Muscle of arm (tissue), 14 donors: ENCODE data around the gene LMF2. TPM values are rescaled to one million over a fixed set of nuclear protein-coding genes. Genes with fewer than 3 reads are reported as not detected.
"Not testable (repeated sequence)": the region's sequence is repeated elsewhere in the genome, so short reads cannot be mapped to it uniquely, and the experiment has no call there.

Experiments used
- DNase-seq: peaks from one replicate; pipeline ENCODE4 v3.0.0-alpha.2; 2013
- long read RNA-seq, 11 donors: transcript quantifications; one replicate each; lab custom pipeline, GENCODE V29; 2026
- polyA plus RNA-seq, 12 donors: library from polyadenylated mRNA; unstranded; fragments of 120-200 nt; gene quantifications; one replicate each; pipeline ENCODE4 v1.2.1, GENCODE V29; 2013; ENCODE audit not compliant: insufficient read length in 12 of 12

LMF2 gene
- 10 to 100 TPM in 11 of 12 donors, not detected in 1; 26.3 to 67.1 (median 33.1) TPM for polyA plus RNA-seq
- long read RNA-seq, donor 1, transcript LMF2-202 (14 exons, 2,582 nt), result major isoform, 6 of 25 reads
- long read RNA-seq, donor 1, partial matches to known transcripts, result 18 of 25 reads
- long read RNA-seq, donor 1, other reads (novel, unspliced or antisense), result 0 of 25 reads
- long read RNA-seq, donor 2, partial matches to known transcripts, result 0 of 4 reads
- long read RNA-seq, donor 2, other reads (novel, unspliced or antisense), result 0 of 4 reads
- long read RNA-seq, donor 3, partial matches to known transcripts, result 0 of 3 reads
- long read RNA-seq, donor 3, other reads (novel, unspliced or antisense), result 0 of 3 reads
- long read RNA-seq, donor 4, partial matches to known transcripts, result 0 of 2 reads
- long read RNA-seq, donor 4, other reads (novel, unspliced or antisense), result 0 of 2 reads
- long read RNA-seq, donor 5, partial matches to known transcripts, result 32 of 37 reads
- long read RNA-seq, donor 5, other reads (novel, unspliced or antisense), result 0 of 37 reads
- long read RNA-seq, donor 6, transcript LMF2-202 (14 exons, 2,582 nt), result major isoform, 5 of 5 reads
- long read RNA-seq, donor 6, partial matches to known transcripts, result 0 of 5 reads
- long read RNA-seq, donor 6, other reads (novel, unspliced or antisense), result 0 of 5 reads
- long read RNA-seq, donor 7, partial matches to known transcripts, result 0 of 1 reads
- long read RNA-seq, donor 7, other reads (novel, unspliced or antisense), result 0 of 1 reads
- long read RNA-seq, donor 8, partial matches to known transcripts, result 6 of 9 reads
- long read RNA-seq, donor 8, other reads (novel, unspliced or antisense), result 0 of 9 reads
- long read RNA-seq, donor 9, partial matches to known transcripts, result 0 of 3 reads
- long read RNA-seq, donor 9, other reads (novel, unspliced or antisense), result 0 of 3 reads
- long read RNA-seq, donor 10, transcript LMF2-202 (14 exons, 2,582 nt), result major isoform, 7 of 16 reads
- long read RNA-seq, donor 10, partial matches to known transcripts, result 8 of 16 reads
- long read RNA-seq, donor 10, other reads (novel, unspliced or antisense), result 0 of 16 reads
- long read RNA-seq, donor 11, transcript LMF2-202 (14 exons, 2,582 nt), result major isoform, 6 of 6 reads
- long read RNA-seq, donor 11, partial matches to known transcripts, result 0 of 6 reads
- long read RNA-seq, donor 11, other reads (novel, unspliced or antisense), result 0 of 6 reads

DNA sequence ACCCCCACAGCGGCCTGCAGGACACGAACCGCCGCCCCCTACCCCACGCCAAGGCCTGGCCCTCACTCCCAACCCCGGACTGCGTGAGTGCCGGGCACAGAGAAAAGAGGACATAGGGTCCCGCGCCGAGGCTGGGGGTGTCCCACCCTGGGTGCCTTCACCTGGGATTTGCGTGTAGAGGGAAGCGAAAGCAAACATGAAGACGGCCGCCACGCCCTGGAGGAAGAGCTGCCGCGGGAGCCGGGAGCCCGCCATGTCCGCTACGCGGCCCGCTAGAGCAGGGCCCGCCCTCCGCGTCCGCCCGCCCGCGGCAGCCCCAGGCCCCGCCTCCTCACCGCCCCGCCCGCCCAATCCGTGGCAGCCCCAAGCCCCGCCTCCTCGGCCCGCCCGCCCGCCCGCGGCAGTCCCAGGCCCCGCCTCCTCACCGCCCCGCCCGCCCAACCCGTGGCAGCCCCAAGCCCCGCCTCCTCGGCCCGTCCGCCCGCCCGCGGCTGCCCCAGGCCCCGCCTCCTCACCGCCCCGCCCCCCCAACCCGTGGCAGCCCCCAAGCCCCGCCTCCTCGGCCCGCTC, at the start of gene LMF2:
Gene LMF2, minus strand, starts transcription at position 282 of the 570 bp plus-strand sequence. Its CDS starts 27 bp downstream, at position 255.
- no peak for DNase-seq

DNA sequence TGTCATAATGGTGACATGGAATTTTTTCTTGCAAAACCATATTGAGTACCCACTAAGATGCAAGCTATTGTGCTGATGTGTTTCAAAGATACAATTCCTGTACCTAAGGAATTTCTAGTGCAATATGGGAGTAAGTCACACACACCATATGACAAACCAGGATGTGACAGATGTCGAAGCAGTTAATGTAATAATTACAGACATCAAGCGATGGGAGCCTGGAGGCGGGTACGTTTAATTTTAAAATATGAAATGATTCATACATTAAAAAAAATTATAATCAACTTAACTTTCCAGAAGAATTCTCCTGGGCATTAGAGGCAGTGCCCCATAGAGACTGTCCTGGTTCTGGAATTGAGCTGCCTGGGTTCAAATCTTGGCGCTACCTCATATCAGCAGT, 49.2 kb upstream of the LMF2 start:
- DNase-seq, result no peak

DNA sequence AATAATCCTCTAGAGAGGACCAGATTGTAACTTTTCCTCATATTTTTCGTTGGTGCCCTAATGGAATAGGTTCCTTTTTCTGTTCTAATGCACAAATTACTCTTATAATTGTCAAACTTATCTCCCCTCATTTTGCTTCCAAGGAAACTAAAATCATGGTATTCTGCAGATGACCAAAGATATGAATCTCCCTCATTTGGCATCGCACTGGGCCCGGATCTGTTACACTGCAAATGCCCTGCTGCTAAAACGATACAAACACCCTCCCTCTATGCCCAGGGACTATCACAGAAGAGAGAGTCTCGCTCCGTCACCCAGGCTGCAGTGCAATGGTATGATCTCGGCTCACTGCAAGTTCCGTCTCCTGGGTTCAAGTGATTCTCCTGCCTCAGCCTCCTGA, 45.8 kb upstream of the LMF2 start:
- no peak for DNase-seq

DNA sequence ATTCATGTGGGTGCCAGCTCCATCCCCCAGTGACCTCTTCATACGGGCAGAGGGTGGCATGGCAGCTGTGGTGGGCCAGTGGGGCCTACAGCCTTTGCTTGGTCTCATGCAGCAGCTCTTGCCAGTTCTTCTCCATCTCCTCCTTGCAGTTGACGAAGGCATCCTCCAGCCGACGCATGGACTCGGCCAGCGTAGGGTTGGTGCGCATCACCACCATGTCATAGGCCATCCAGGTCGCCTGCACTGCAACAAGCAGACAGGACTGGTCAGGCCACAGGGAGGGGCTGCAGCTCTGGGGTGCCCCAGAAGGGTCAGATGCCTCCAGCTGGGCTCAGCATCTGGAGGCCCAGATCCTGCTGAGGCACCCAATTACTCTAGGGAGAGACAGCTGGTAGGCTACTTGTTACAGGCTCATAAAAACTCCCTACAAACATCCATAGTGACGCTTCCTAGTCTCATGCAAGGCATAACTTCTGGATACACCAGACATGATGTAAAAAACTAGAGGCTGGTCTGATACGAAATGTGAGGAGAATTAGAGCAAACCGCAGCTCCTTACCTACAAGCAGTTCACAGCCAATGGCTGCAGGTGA, 43.8 kb upstream of the LMF2 start:
- DNase-seq, result no peak

GRCh38 chr22:50550395-50550794, 42.9 kb upstream of the LMF2 start:
- DNase-seq, result no peak

GRCh38 chr22:50548921-50549790, 41.7 kb upstream of the LMF2 start:
- no peak for DNase-seq

- no peak for DNase-seq
These were observed 40.8 kb upstream of the LMF2 start for GRCh38 chr22:50548040-50548920.

DNA sequence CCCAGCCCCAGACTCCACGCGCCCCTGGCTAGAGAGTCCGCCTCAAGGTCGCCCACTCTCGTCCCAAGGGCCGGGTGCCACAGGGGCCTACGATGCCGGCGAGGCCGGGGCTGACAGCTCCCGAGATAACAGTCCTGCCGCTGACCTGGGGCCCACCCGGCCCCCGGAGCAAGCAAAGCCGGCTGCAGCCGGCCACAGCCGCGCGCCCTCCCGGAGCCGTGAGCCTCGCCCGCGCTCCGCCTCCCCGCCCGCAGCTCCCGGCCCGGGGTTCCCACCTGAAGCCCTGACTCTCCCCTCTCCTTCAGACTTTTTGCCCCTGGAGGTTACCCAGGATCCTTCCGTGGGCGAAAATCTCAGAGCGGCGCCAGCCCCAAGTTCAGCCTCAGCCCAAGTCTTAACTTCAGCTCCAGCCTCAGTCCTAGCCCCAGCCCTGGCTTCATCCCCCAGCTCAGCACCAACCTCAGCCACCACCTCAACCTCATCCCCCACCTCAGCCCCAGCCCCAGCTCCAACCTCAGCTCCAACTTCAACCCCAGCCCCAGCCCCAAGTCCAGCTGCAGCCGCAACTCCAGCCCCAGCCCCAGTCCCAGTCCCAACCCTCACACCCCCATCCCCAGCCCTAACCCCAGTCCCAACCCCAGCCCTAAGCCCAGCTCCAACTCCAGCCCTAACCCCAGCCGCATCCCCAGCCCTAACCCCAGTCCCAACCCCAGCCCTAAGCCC, 39.9 kb upstream of the LMF2 start:
- DNase-seq, result no peak

DNA sequence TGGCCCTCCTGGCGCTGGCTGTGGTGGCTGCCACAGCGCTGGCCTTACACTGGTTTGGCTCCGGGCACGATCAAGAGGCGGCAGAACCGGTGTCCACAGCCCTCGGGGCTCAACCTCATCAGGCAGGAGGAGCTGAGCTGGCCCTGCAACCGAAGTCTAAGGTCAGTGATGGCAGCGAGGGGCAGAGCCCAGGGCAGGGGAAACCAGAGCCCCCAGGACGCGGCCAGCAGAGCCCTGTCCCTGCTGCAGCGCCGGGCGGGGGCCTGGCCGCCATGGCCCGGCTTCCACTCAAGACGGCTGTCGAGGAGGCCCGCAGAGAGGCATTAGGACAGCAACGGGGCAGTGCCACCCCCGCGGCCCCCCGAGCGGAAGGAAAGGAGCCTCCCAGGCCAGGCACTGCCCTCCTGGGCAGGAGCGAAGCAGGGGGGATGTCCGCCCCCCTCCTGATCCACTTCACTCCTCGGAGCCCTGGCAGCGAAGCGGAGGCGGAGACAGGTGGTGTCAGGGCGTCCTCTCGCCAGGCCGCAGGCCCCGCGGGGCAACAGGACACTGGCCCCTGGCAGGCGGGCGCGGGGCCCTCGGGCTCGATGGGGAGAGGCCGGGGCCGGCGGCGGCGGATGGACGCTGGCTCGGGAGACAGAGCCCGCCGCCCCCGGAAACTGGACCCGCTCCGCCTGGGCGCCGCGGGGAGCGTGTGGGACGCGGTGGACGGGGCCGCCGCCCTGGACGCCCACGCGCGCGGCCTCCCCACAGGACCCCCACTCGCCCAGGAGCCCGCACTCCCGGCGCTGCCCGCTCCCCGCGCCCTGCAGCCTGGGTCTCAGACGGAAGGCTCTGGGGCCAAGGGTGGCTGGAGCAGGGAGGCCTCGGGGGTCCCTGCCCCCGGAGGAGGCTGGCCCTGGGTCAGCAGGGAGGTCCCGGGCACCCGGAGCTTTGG, 39.1 kb upstream of the LMF2 start:
- no peak for DNase-seq

- DNase-seq, result no peak
These were observed 38.2 kb upstream of the LMF2 start, which contains the start of gene KLHDC7B for GRCh38 chr22:50545522-50546325. Gene KLHDC7B, plus strand, starts transcription at chr22:50545899. Its CDS starts 345 bp downstream, at chr22:50546244.

- no peak for DNase-seq
These were observed 37.3 kb upstream of the LMF2 start for GRCh38 chr22:50544746-50545253.

GRCh38 chr22:50544078-50544745, 36.7 kb upstream of the LMF2 start:
- DNase-seq, result no peak

- no peak for DNase-seq
These were observed 35.0 kb upstream of the LMF2 start for GRCh38 chr22:50542416-50542927.

- DNase-seq, result not testable (repeated sequence)
These were observed 34.1 kb upstream of the LMF2 start for GRCh38 chr22:50541667-50542026.

DNA sequence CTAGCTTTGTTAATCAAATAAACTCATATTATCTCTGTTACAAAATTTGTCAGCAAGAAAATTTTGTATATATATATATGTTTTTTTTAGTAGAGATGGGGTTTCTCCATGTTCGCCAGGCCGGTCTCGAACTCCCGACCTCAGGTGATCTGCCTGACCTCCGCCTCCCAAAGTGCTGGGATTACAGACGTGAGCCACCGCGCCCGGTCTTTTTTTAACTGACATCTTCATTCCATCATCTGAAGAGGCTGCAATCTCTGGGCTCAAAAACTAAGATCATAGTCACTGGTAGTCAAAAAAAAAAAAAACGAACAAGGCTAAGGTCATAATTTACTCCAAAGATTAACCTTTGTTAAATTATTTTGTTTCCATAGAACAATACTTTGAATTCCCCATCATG, 32.9 kb upstream of the LMF2 start:
- DNase-seq, result no peak
